HepG2 (cell line): ENCODE data around the gene CCDC150. TPM values are rescaled to one million over a fixed set of nuclear protein-coding genes. Genes with fewer than 3 reads are reported as not detected.

Experiments used
- ATAC-seq: fragments of 200-7000 bp; cut with Tn5 transposase; 3 replicates; pipeline ENCODE4 v1.9.1; 2020; ENCODE audit warnings: mild to moderate bottlenecking, moderate library complexity
- BruUV-seq: library from RNA; stranded (reverse); fragments of 400-500 nt; replicated peaks from 2 replicates; lab custom pipeline; 2021; lab: Mats Ljungman, UMichigan
- CTCF ChIA-PET: fragments of 300-600 bp; formaldehyde crosslinking; extraction: SDS; loops from one replicate; lab custom pipeline; 2021; ENCODE audit warnings: low total read pairs, inconsistent platforms, low intra/inter-chr PET ratio; lab: Yijun Ruan, JAX
- POLR2A ChIA-PET: fragments of 350-600 bp; sonication (Branson Sonifier 250); formaldehyde crosslinking; loops from one replicate; lab custom pipeline; 2020; ENCODE audit warnings: antibody characterized with exemption, inconsistent platforms; lab: Yijun Ruan, JAX
- DNase-seq: peaks from one replicate; pipeline ENCODE4 v3.0.0-alpha.2; 2015; ENCODE audit warnings: low spot score
- FAIRE-seq: peaks from 3 replicates; lab custom pipeline; 2011; peaks lifted over from hg19 to GRCh38; lab: Jason Lieb, UNC
- H2AFZ ChIP-seq: one replicate; pipeline ENCODE4 v1.6.1; 2011; ENCODE audit warnings: low read length, inconsistent platforms
- H3K27ac ChIP-seq: fragments of 300-600 bp; 3 replicates; pipeline ENCODE4 v1.8.0; 2011; ENCODE audit warnings: mixed run types, mild to moderate bottlenecking, mixed read lengths, low read length, inconsistent platforms; ENCODE audit not compliant: insufficient read depth; ENCODE audit errors: extremely low read length
- H3K27me3 ChIP-seq, 2 experiments: fragments of 200-600 bp in 1 of 2; 2 replicates in 1 of 2; 3 replicates in 1 of 2; pipeline versions ENCODE4 v1.6.0 to v1.8.0; 2011; ENCODE audit warnings: low read length in 2 of 2, mild to moderate bottlenecking in 2 of 2, moderate library complexity in 2 of 2, inconsistent platforms in 1 of 2; ENCODE audit not compliant: insufficient read depth in 2 of 2, control insufficient read depth in 1 of 2
- H3K36me3 ChIP-seq, 2 experiments: fragments of 200-600 bp in 1 of 2; replicated peaks in 1 of 2; 2 replicates in 1 of 2; 3 replicates in 1 of 2; pipeline versions ENCODE4 v1.5.1 to v1.8.0; 2011; ENCODE audit warnings: low read length in 2 of 2, inconsistent platforms in 1 of 2; ENCODE audit not compliant: insufficient read depth in 2 of 2, control insufficient read depth in 1 of 2
- H3K4me1 ChIP-seq: 2 replicates; pipeline ENCODE4 v1.5.1; 2012; ENCODE audit warnings: low read length, inconsistent platforms; ENCODE audit not compliant: insufficient read depth
- H3K4me2 ChIP-seq: 2 replicates; pipeline ENCODE4 v1.6.0; 2011; ENCODE audit warnings: low read depth, low read length, inconsistent platforms
- H3K4me3 ChIP-seq, 3 experiments: fragments of 200-600 bp in 1 of 3; sonication (generic), shearing (Covaris generic) in 1 of 3; replicated peaks in 1 of 3; 2 replicates each; pipeline ENCODE4 v1.5.1; 2011 to 2016; ENCODE audit warnings: low read length in 3 of 3, inconsistent platforms in 2 of 3, low read depth in 2 of 3, mild to moderate bottlenecking in 2 of 3, control low read depth in 1 of 3, mixed read lengths in 1 of 3; ENCODE audit not compliant: insufficient read depth in 1 of 3
- H3K79me2 ChIP-seq: one replicate; pipeline ENCODE4 v1.6.1; 2011; ENCODE audit warnings: low read length, inconsistent platforms; ENCODE audit not compliant: insufficient read depth
- H3K9ac ChIP-seq: 2 replicates; pipeline ENCODE4 v1.6.0; 2011; ENCODE audit warnings: mild to moderate bottlenecking, low read depth, low read length, inconsistent platforms; ENCODE audit not compliant: insufficient read depth
- H3K9me3 ChIP-seq: 2 replicates; pipeline ENCODE4 v1.5.1; 2012; ENCODE audit warnings: mild to moderate bottlenecking, low read length
- H4K20me1 ChIP-seq: 2 replicates; pipeline ENCODE4 v1.6.0; 2011; ENCODE audit warnings: inconsistent platforms, mild to moderate bottlenecking, low read length, moderate library complexity; ENCODE audit not compliant: insufficient read depth
- AFF4 ChIP-seq: sonication (generic); formaldehyde crosslinking; IDR thresholded peaks from 2 replicates; pipeline ENCODE4 v1.4.0; 2020; ENCODE audit warnings: missing genetic modification reagents
- AKAP8 ChIP-seq: sonication (generic); formaldehyde crosslinking; IDR thresholded peaks from 2 replicates; pipeline ENCODE4 v1.5.1; 2020; ENCODE audit warnings: mild to moderate bottlenecking, missing genetic modification reagents
- ATF3 ChIP-seq: sonication (generic); formaldehyde crosslinking; IDR thresholded peaks from 2 replicates; pipeline ENCODE4 v1.4.0; 2020; ENCODE audit warnings: missing genetic modification reagents
- ATF7-NPFF ChIP-seq: sonication (generic); formaldehyde crosslinking; IDR thresholded peaks from 2 replicates; pipeline ENCODE4 v1.8.1; 2023; ENCODE audit warnings: mild to moderate bottlenecking, low read depth, missing genetic modification reagents, moderate library complexity
- ATRX ChIP-seq: sonication (generic); formaldehyde crosslinking; IDR thresholded peaks from 2 replicates; pipeline ENCODE4 v1.4.0; 2020; ENCODE audit warnings: missing genetic modification reagents, borderline replicate concordance
- FOSL1 ChIP-seq: sonication (generic); formaldehyde crosslinking; IDR thresholded peaks from 2 replicates; pipeline ENCODE4 v1.9.0; 2021; ENCODE audit warnings: missing genetic modification reagents, borderline replicate concordance
- FOXP4 ChIP-seq: sonication (generic); formaldehyde crosslinking; IDR thresholded peaks from 2 replicates; pipeline ENCODE4 v1.4.0; 2020; ENCODE audit warnings: missing genetic modification reagents
- MBNL3 ChIP-seq: fragments of 250-450 bp; sonication (Bioruptor Pico); conservative IDR thresholded peaks from 2 replicates; pipeline ENCODE4 v1.8.0; 2022; ENCODE audit warnings: mild to moderate bottlenecking, inconsistent platforms
- PHF8 ChIP-seq: sonication (generic); formaldehyde crosslinking; IDR thresholded peaks from 2 replicates; pipeline ENCODE4 v1.5.0; 2020; ENCODE audit warnings: missing genetic modification reagents
- RFXANK ChIP-seq: IDR thresholded peaks from 2 replicates; pipeline ENCODE4 v1.6.1; 2016
- SMARCE1 ChIP-seq: fragments of 450-650 bp; IDR thresholded peaks from 2 replicates; pipeline ENCODE4 v1.6.1; 2017; ENCODE audit warnings: borderline replicate concordance
- SNAI1 ChIP-seq: sonication (generic); formaldehyde crosslinking; IDR thresholded peaks from 2 replicates; pipeline ENCODE4 v1.5.0; 2020; ENCODE audit warnings: mild to moderate bottlenecking, missing genetic modification reagents, borderline replicate concordance
- ZBTB43 ChIP-seq: sonication (generic); formaldehyde crosslinking; conservative IDR thresholded peaks from 2 replicates; pipeline ENCODE4 v1.4.0; 2020; ENCODE audit warnings: missing genetic modification reagents
- ZFP36L1 ChIP-seq: sonication (generic); formaldehyde crosslinking; IDR thresholded peaks from 2 replicates; pipeline ENCODE4 v1.8.0; 2022; ENCODE audit warnings: mild to moderate bottlenecking, missing genetic modification reagents, moderate library complexity
- ZFP36L2 ChIP-seq: sonication (generic); formaldehyde crosslinking; IDR thresholded peaks from 2 replicates; pipeline ENCODE4 v1.4.0; 2020; ENCODE audit warnings: missing genetic modification reagents
- ZNF251 ChIP-seq: sonication (generic); formaldehyde crosslinking; IDR thresholded peaks from 2 replicates; pipeline ENCODE4 v1.9.0; 2021; ENCODE audit warnings: mild to moderate bottlenecking, missing genetic modification reagents
- ZNF337 ChIP-seq: sonication (generic); formaldehyde crosslinking; IDR thresholded peaks from 2 replicates; pipeline ENCODE4 v1.5.1; 2020; ENCODE audit warnings: missing genetic modification reagents, low read depth, mild to moderate bottlenecking, borderline replicate concordance
- ZNF761 ChIP-seq: sonication (generic); formaldehyde crosslinking; conservative IDR thresholded peaks from 2 replicates; pipeline ENCODE4 v1.4.0; 2020; ENCODE audit warnings: mild to moderate bottlenecking, missing genetic modification reagents
- WGBS: methylation state at CpG from one replicate; pipeline ENCODE4 v1.1.6; 2017; ENCODE audit warnings: low lambda C conversion rate; 5-methylcytosine and 5-hydroxymethylcytosine counted together
- in situ Hi-C: cut with HindIII; loops from 2 replicates; pipeline ENCODE4 v1.10.0; 2017; ENCODE audit warnings: low pct_unique_long_range_greater_than_20kb; ENCODE audit not compliant: extremely low pct_ligation_motif_present
- intact Hi-C: fragments of 100-400 bp; cut with micrococcal nuclease; formaldehyde crosslinking; loops from one replicate; pipeline ENCODE4 v1.10.0; 2022; ENCODE audit not compliant: unreplicated experiment
- polyA plus RNA-seq, 8 experiments: library from polyadenylated mRNA; depleted of rRNA in 3 of 8; stranded (reverse) in 7 of 8; unstranded in 1 of 8; fragments of >200 nt; fragmentation: Illumina TruSeq in 4 of 8; extraction: Trizol in 4 of 8; gene quantifications; 2 replicates each; pipeline versions ENCODE4 v1.2.1 to v1.2.3, GENCODE V29; 2011 to 2016; ENCODE audit warnings: low read depth in 4 of 8, missing spikeins in 1 of 8, mixed read lengths in 1 of 8; ENCODE audit not compliant: insufficient read depth in 1 of 8
- total RNA-seq, 5 experiments: library from RNA; depleted of rRNA; stranded (reverse); fragments of >200 nt; fragmentation: Illumina TruSeq; extraction: Trizol; gene quantifications; 2 replicates each; pipeline ENCODE4 v1.2.3, GENCODE V29; 2016; ENCODE audit warnings: low read depth in 1 of 5

The CCDC150 gene
- total and polyA plus RNA-seq, 2 of the 13 experiments (the other 11 are each of a cell fraction or from before 2014, with no cell fraction given) = 14.9 to 32.6 TPM

GRCh38 chr2:196618661-196619060 lies 20.9 kb upstream of the CCDC150 start:
- Histone ChIP-seq H4K20me1 (no peaks in the 10 kb centered on the region), H3K4me2 (no peak overlapping the region), H3K9ac (no peak overlapping the region), H3K27ac (no peak overlapping the region), H3K4me1 (no peaks in the 10 kb centered on the region), H3K9me3 (no peaks in the 10 kb centered on the region), H3K27me3 (no peaks in the 10 kb centered on the region), H3K79me2 (no peaks in the 10 kb centered on the region), H3K36me3 (no peaks in the 10 kb centered on the region), H3K4me3 (no peak overlapping the region), H2AFZ (no peak overlapping the region)
- POLR2A ChIA-PET = no interaction called here
- intact Hi-C loops = no loop called here
- in situ Hi-C loops = no loop called here
- BruUV-seq = no TSS peak
- TF ChIP-seq FOXP4 = no peak
- no peak for TF ChIP-seq ATRX
- no peak for TF ChIP-seq SMARCE1
- no peak for TF ChIP-seq AFF4 (CRISPR knock-in tag)
- TF ChIP-seq PHF8 (CRISPR knock-in tag) = no peak
- no peak for TF ChIP-seq ZFP36L2 (CRISPR knock-in tag)
- TF ChIP-seq ZNF251 (CRISPR knock-in tag) = no peak
- TF ChIP-seq ZFP36L1 = no peak
- TF ChIP-seq SNAI1 (CRISPR knock-in tag) = no peak
- no peak for TF ChIP-seq ZBTB43
- TF ChIP-seq ZNF761 (CRISPR knock-in tag) = no peak
- no peak for TF ChIP-seq AKAP8 (CRISPR knock-in tag)
- TF ChIP-seq ZNF337 (CRISPR knock-in tag) = no peak
- no peak for TF ChIP-seq ATF7-NPFF
- TF ChIP-seq ATF3 = no peak
- TF ChIP-seq RFXANK = no peak
- TF ChIP-seq MBNL3 (CRISPR knock-in tag) = no peak
- TF ChIP-seq FOSL1 (CRISPR knock-in tag) = no peak
- CTCF ChIA-PET = no interaction called here
- no peak for FAIRE-seq
- no peak for ATAC-seq
- 29% methylated on average over 4 of the region's 4 CpGs for WGBS
- DNase-seq = no peak
